RWPE2 (cell line): ENCODE results near the gene HTT.

Experiments
- ATAC-seq: fragments of 200-7000 bp; cut with Tn5 transposase; 3 replicates; pipeline ENCODE4 v1.9.1; 2021; ENCODE audit warnings: low read depth
- DNase-seq: peaks from one replicate; pipeline ENCODE4 v3.0.0-alpha.2; 2020; ENCODE audit warnings: low spot score
- H3K27ac ChIP-seq: fragments of 450-650 bp; 2 replicates; pipeline ENCODE4 v1.5.1; 2017; ENCODE audit warnings: mild to moderate bottlenecking; ENCODE audit not compliant: poor library complexity, severe bottlenecking
- H3K27me3 ChIP-seq: fragments of 250-450 bp; sonication (Bioruptor Pico); 2 replicates; pipeline ENCODE4 v1.5.1; 2021; ENCODE audit warnings: mild to moderate bottlenecking, moderate library complexity; ENCODE audit not compliant: insufficient read depth, poor library complexity, severe bottlenecking
- H3K36me3 ChIP-seq: fragments of 250-450 bp; sonication (Bioruptor Pico); 2 replicates; pipeline ENCODE4 v1.5.1; 2020; ENCODE audit warnings: low read depth, mild to moderate bottlenecking, moderate library complexity
- H3K4me1 ChIP-seq: fragments of 250-450 bp; sonication (Bioruptor Pico); 2 replicates; pipeline ENCODE4 v1.5.1; 2021; ENCODE audit warnings: mild to moderate bottlenecking, moderate library complexity; ENCODE audit not compliant: insufficient read depth, poor library complexity, severe bottlenecking
- H3K4me3 ChIP-seq: fragments of 250-450 bp; sonication (Bioruptor Pico); 2 replicates; pipeline ENCODE4 v1.5.1; 2021; ENCODE audit warnings: mild to moderate bottlenecking, moderate library complexity; ENCODE audit not compliant: severe bottlenecking
- H3K9me3 ChIP-seq: fragments of 250-450 bp; sonication (Bioruptor Pico); 2 replicates; pipeline ENCODE4 v1.5.1; 2021; ENCODE audit warnings: mild to moderate bottlenecking, moderate library complexity; ENCODE audit not compliant: severe bottlenecking
- CTCF ChIP-seq: fragments of 450-650 bp; IDR thresholded peaks from one replicate; pipeline ENCODE4 v1.5.1; 2017; ENCODE audit warnings: mild to moderate bottlenecking, moderate library complexity; ENCODE audit not compliant: poor library complexity, severe bottlenecking

Gene HTT

GRCh38 chr4:3183008-3183407 lies 108.5 kb downstream of the HTT start:
- no peak for DNase-seq
- no peak for ATAC-seq
- no peak for TF ChIP-seq CTCF
- no peak overlapping the region for H3K27ac ChIP-seq
- H3K9me3 ChIP-seq: no peaks in the 10 kb centered on the region
- no peak overlapping the region for H3K4me3 ChIP-seq
- no peaks in the 10 kb centered on the region for H3K4me1 ChIP-seq
- peaks cover 55% of the 10 kb centered on the region for H3K36me3 ChIP-seq
- no peaks in the 10 kb centered on the region for H3K27me3 ChIP-seq

- H3K36me3 ChIP-seq: peaks cover 61% of the 10 kb centered on the region
- H3K4me1 ChIP-seq: no peaks in the 10 kb centered on the region
- no peak for DNase-seq
- no peaks in the 10 kb centered on the region for H3K9me3 ChIP-seq
- no peak for TF ChIP-seq CTCF
- no peaks in the 10 kb centered on the region for H3K27me3 ChIP-seq
- H3K4me3 ChIP-seq: no peak overlapping the region
- no peak overlapping the region for H3K27ac ChIP-seq
- ATAC-seq: no peak
These were observed 110.2 kb downstream of the HTT start for GRCh38 chr4:3184725-3185124.

GRCh38 chr4:3186609-3187008 lies 112.1 kb downstream of the HTT start:
- Histone ChIP-seq H3K27ac (no peak overlapping the region), H3K4me3 (no peak overlapping the region), H3K36me3 (peaks cover 48% of the 10 kb centered on the region), H3K9me3 (no peaks in the 10 kb centered on the region), H3K4me1 (peaks cover 1% of the 10 kb centered on the region), H3K27me3 (no peaks in the 10 kb centered on the region)
- DNase-seq: no peak
- no peak for TF ChIP-seq CTCF
- ATAC-seq: no peak

GRCh38 chr4:3188118-3188517 lies 113.6 kb downstream of the HTT start:
- no peak for TF ChIP-seq CTCF
- peaks cover 36% of the 10 kb centered on the region for H3K36me3 ChIP-seq
- H3K27ac ChIP-seq: no peak overlapping the region
- peaks cover 4% of the 10 kb centered on the region for H3K4me1 ChIP-seq
- no peak for ATAC-seq
- H3K27me3 ChIP-seq: no peaks in the 10 kb centered on the region
- no peak for DNase-seq
- H3K4me3 ChIP-seq: no peak overlapping the region
- no peaks in the 10 kb centered on the region for H3K9me3 ChIP-seq

- no peak for DNase-seq
- Histone ChIP-seq H3K27ac (no peak overlapping the region), H3K4me3 (no peak overlapping the region), H3K4me1 (peaks cover 4% of the 10 kb centered on the region), H3K27me3 (no peaks in the 10 kb centered on the region), H3K9me3 (no peaks in the 10 kb centered on the region), H3K36me3 (peaks cover 38% of the 10 kb centered on the region)
- no peak for TF ChIP-seq CTCF
- ATAC-seq: no peak
These were observed 115.0 kb downstream of the HTT start for GRCh38 chr4:3189459-3189858.
